Duodenal mucosa (tissue), 2 donors: ENCODE results near the gene TTLL3.

Experiments
- H3K27ac ChIP-seq: one replicate; pipeline ENCODE4 v1.7.0; 2013; ENCODE audit warnings: low read depth, low read length
- H3K27me3 ChIP-seq, 2 donors: one replicate each; pipeline ENCODE4 v1.7.0; 2013; ENCODE audit warnings: low read length in 2 of 2, control low read depth in 1 of 2; ENCODE audit not compliant: insufficient read depth in 2 of 2, control insufficient read depth in 1 of 2
- H3K36me3 ChIP-seq, 2 donors: one replicate each; pipeline ENCODE4 v1.7.0; 2013; ENCODE audit warnings: low read length in 2 of 2, control low read depth in 1 of 2; ENCODE audit not compliant: insufficient read depth in 2 of 2, control insufficient read depth in 1 of 2
- H3K4me1 ChIP-seq, 2 donors: one replicate each; pipeline ENCODE4 v1.7.0; 2013; ENCODE audit warnings: low read length in 2 of 2, control low read depth in 1 of 2; ENCODE audit not compliant: insufficient read depth in 2 of 2, control insufficient read depth in 1 of 2
- H3K4me3 ChIP-seq, 2 donors: one replicate each; pipeline ENCODE4 v1.7.0; 2013; ENCODE audit warnings: low read length in 2 of 2, low read depth in 1 of 2
- H3K9ac ChIP-seq, 2 donors: one replicate each; pipeline ENCODE4 v1.7.0; 2013; ENCODE audit warnings: low read length in 2 of 2, low read depth in 1 of 2
- H3K9me3 ChIP-seq, 2 donors: one replicate each; pipeline ENCODE4 v1.7.0; 2013; ENCODE audit warnings: low read length in 2 of 2, control low read depth in 1 of 2; ENCODE audit not compliant: control insufficient read depth in 1 of 2

The TTLL3 gene

DNA sequence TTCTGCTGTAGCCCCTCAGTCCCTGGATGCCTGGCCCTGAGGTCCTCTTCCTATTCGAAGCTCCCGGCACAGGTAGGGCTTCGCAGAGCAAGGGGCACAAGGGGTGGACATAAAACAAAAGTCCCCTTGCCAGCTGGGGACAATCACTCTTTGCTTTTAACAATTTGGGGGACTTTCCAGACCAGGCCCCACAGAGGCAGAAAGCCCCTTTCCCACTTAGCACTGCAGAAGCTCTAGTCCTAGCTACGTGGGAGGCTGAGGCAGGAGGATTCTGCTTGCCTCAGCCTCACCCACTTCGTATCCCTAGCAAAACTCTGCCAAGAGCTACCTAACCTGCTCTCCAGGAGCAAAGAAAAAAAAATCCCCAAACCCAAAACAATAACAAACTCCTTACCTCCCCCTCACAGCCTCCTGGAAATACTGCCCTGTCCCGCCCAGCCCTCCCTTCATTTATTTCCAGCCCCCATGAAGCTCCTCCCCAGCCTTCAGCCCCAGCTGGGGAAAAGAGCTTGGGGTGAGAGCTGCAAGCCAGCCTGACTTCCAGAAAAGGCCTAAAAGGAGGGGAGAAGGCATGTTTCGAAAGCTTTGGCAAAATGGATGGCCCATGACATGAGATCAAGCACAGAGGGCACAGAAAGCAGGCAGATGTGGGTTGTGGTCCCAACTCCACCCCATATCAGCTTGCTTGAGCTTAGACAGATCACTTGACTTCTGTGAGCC is 69.9 kb downstream of the TTLL3 start, which contains the start of gene CIDEC:
Gene CIDEC (minus strand): TSS at position 424 of the 720 bp plus-strand sequence. CDS start 1,767 bp downstream, outside the sequence.
- H3K4me3 ChIP-seq: no peak within 1 kb of the TSS
- no peak within 1 kb of the TSS for H3K9ac ChIP-seq
- no peaks in the 10 kb centered on the region for H3K36me3 ChIP-seq
- H3K4me1 ChIP-seq: peaks cover 5 to 21% of the 10 kb centered on the region in 2 donors
- no peak within 1 kb of the TSS for H3K27ac ChIP-seq
- H3K9me3 ChIP-seq: no peaks in the 10 kb centered on the region
- no peaks in the 10 kb centered on the region for H3K27me3 ChIP-seq

DNA sequence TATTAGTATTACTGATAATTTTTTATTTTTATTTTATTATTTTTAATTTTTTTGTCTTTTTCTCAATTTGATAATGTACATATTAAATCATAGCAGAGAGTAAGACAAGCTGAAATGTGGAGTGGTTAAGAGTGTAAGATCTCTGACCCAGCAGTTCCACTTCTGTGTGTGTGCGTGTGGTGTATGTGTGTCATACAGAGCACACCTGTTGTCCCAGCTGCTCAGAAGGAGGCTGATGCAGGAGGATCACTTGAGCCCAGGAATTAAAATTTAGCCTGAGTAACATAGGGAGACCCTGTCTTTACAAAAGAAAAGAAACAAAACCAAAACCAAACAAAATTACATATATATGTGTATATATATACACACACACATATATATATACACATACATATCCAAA is 71.4 kb downstream of the TTLL3 start:
- Histone ChIP-seq H3K9ac (no peak overlapping the region), H3K4me3 (no peak overlapping the region), H3K27me3 (no peaks in the 10 kb centered on the region), H3K27ac (no peak overlapping the region), H3K36me3 (no peaks in the 10 kb centered on the region), H3K4me1 (peaks cover 5 to 21% of the 10 kb centered on the region in 2 donors), H3K9me3 (no peaks in the 10 kb centered on the region)

DNA sequence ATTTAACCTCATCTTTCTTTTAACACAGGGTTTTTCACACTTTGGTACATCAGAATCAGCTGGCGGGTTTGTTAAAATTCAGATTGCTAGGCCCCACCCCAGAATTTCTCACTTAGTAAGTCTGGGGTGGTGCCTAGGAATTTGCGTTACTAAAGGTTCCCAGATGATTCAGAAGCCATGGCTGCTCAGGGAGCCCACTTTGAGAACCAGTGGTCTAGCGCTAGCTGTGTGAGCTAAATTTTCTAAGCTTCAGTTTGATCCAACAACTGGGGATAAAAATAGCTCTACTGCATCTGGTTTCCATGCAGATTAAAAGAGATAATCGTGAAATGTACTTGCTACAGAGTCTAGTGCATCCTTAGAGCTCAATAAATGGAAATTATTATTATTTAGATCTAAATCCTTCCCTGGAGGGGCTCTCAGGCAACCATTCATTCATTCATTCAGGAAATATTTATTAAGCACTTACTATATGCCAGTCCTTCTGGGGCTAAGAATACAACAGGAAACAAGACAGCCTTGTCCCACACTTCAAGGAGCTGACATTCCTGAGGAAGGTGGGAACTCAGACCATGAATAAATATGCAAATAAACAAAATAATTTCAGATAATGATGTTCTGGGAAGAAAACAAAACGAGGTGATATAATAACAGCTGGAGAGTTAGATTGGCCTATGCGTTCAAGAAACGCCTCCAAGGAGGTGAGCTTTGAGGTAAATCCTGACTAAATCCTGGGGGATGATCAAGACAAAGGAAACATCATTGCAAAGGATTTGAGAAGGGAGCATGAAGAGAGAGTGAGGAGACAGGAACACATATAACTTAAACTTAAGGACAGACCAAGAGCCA is 73.9 kb downstream of the TTLL3 start:
- no peak overlapping the region for H3K9ac ChIP-seq
- no peaks in the 10 kb centered on the region for H3K36me3 ChIP-seq
- H3K27ac ChIP-seq: peak overlapping the region; percentile 36

DNA sequence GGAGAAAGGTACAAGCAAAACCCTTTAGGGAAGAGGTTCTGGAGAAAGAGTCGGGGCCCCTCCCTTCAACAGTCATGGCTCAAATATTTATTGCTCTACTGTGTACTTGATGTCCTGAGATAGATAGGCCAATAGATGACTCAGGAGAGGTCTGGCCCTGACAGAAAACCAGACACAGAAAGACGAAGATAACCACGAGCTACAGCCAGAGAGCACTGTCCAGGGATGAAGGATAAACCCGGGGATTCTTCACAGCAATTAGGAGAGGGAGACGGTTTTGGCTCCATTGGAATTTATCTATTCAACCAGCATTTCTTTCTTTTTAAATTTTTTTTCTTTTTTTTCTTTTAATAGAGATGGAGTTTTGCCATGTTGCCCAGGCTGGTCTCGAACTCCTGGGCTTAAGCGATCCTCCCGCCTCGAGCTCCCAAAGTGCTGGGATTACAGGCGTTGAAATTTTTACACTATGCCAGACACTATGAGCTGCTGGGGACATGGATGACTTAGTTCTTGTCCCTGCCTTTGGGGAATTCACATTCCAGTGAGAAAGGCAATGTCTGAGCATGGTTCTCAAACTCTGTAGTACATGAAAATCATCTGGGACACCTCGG is 74.6 kb downstream of the TTLL3 start:
- H3K9ac ChIP-seq: no peak overlapping the region
- H3K36me3 ChIP-seq: no peaks in the 10 kb centered on the region
- no peaks in the 10 kb centered on the region for H3K27me3 ChIP-seq
- H3K27ac ChIP-seq: no peak overlapping the region
- H3K4me3 ChIP-seq: no peak overlapping the region
- peaks cover 0 to 11% of the 10 kb centered on the region in 2 donors for H3K4me1 ChIP-seq
- no peaks in the 10 kb centered on the region for H3K9me3 ChIP-seq

More for the DNA sequence above, 73.9 kb downstream of the TTLL3 start:
- Histone ChIP-seq H3K9me3 (no peaks in the 10 kb centered on the region), H3K4me1 (peaks cover 0 to 14% of the 10 kb centered on the region in 2 donors), H3K4me3 (no peak overlapping the region), H3K27me3 (no peaks in the 10 kb centered on the region)
